HG02973 (cell line): ENCODE results near the gene INTS6.

Experiments used
- ATAC-seq: cut with Tn5 transposase; IDR thresholded peaks from one replicate; pipeline ENCODE4 v1.9.1; 2021; ENCODE audit warnings: moderate library complexity; ENCODE audit not compliant: unreplicated experiment

The INTS6 gene

GRCh38 chr13:51322826-51323225 is 130.0 kb downstream of the INTS6 start:
- no peak for ATAC-seq

- ATAC-seq, result no peak
Measured at GRCh38 chr13:51321836-51322235, 131.0 kb downstream of the INTS6 start.

DNA sequence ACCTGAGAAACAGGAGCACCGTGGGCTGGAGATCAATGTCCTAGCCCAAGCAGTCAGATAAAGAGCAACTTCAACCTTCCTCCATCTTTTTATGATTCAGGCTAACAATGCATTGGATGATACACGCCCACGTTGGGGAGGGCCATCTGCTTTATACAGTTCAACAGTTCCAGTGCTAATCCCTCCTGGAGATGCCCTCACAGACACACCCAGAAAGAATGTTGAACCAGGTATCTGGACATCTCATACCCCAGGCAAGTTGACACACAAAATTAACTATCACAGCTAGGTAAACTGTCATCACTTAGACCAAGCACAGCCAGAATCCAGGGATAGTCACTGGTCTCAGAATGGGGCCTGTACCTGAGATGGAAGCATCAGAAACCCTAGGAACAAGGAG is 134.0 kb downstream of the INTS6 start:
- no peak for ATAC-seq

- ATAC-seq, result no peak
Measured at GRCh38 chr13:51318015-51318414, 134.8 kb downstream of the INTS6 start.

GRCh38 chr13:51317262-51317661 is 135.6 kb downstream of the INTS6 start:
- no peak for ATAC-seq

- ATAC-seq, result no peak
Measured at GRCh38 chr13:51313619-51314018, 139.2 kb downstream of the INTS6 start.

- ATAC-seq, result no peak
Measured at GRCh38 chr13:51311957-51312520, 140.8 kb downstream of the INTS6 start.
